Mammary epithelial cell (primary cell): ENCODE data around the gene COL17A1.

ENCODE experiments used
- EZH2 ChIP-seq: IDR thresholded peaks from 2 replicates; pipeline ENCODE4 v1.6.1; 2012; ENCODE audit warnings: low read length, inconsistent platforms, borderline replicate concordance
- TF ChIP-seq, protein P1 (sequence below), 2 donors: IDR thresholded peaks in 1 of 2; conservative IDR thresholded peaks in 1 of 2; 2 replicates each; pipeline ENCODE4 v1.5.1; 2011 to 2012; ENCODE audit warnings: inconsistent platforms in 2 of 2, low read length in 2 of 2, mild to moderate bottlenecking in 2 of 2, control low read depth in 1 of 2, low read depth in 1 of 2; ENCODE audit not compliant: insufficient read depth in 1 of 2; ENCODE audit errors: extremely low read depth in 1 of 2

DNA sequence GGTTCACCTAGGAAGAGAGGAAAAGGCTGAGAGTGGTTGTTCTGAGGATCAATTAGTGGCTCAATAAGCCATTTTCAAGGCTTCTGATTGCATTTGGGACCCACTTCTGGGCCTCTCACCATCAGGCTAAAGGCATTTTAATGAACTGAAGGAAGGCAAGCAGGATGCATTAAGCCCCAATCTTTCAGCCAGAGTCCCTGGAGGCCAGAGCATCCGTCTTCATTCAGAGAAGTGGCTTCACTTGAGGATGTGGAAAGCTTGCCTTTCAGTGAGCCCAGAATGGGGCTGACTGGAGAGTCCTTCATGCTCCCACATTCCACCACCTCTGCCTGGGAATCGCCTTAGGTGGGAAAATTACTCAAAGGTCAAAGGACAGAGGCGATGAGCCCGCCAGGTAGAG lies 41.8 kb downstream of the COL17A1 start:
- no peak for TF ChIP-seq EZH2
- TF ChIP-seq, protein P1, sequence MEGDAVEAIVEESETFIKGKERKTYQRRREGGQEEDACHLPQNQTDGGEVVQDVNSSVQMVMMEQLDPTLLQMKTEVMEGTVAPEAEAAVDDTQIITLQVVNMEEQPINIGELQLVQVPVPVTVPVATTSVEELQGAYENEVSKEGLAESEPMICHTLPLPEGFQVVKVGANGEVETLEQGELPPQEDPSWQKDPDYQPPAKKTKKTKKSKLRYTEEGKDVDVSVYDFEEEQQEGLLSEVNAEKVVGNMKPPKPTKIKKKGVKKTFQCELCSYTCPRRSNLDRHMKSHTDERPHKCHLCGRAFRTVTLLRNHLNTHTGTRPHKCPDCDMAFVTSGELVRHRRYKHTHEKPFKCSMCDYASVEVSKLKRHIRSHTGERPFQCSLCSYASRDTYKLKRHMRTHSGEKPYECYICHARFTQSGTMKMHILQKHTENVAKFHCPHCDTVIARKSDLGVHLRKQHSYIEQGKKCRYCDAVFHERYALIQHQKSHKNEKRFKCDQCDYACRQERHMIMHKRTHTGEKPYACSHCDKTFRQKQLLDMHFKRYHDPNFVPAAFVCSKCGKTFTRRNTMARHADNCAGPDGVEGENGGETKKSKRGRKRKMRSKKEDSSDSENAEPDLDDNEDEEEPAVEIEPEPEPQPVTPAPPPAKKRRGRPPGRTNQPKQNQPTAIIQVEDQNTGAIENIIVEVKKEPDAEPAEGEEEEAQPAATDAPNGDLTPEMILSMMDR (conservative IDR thresholded peaks at IDR 0.05 in 1 of 2, IDR thresholded peaks at IDR 0.05 in 1 of 2; ENCODE audit: extremely low read depth in 1 of 2, insufficient read depth in 1 of 2, low read depth in 1 of 2, low read length in 2 of 2): no peak
